Stimulated activated CD4-positive, alpha-beta T cell treated with anti-CD3 and anti-CD28 coated beads, Interleukin-2, amount 100 ng/mL, for 4 hours (primary cell): ENCODE measurements around the gene BAHCC1.

Source experiments
- DNase-seq: peaks from one replicate; pipeline ENCODE4 v3.0.0-alpha.2; 2020; ENCODE audit warnings: low read depth

BAHCC1 gene

GRCh38 chr17:81514739-81515529 lies 119.7 kb downstream of the BAHCC1 start:
- DNase-seq = peak; percentile 74

- no peak for DNase-seq
Observed at GRCh38 chr17:81515530-81516041, 120.3 kb downstream of the BAHCC1 start.
